Measurements from ENCODE around the gene GPR135.
A peak's percentile ranks its signal among the peaks of the same experiment; 100 is the strongest.

GPR135 gene

GRCh38 chr14:59465316-59466135 is at the start of gene GPR135:
Gene GPR135, minus strand, starts transcription at chr14:59465380. Its CDS starts 154 bp downstream, at chr14:59465226.
- no peak for DNase-seq (ENCODE audit: low read depth)

- DNase-seq (ENCODE audit: low read depth), result no peak
These were observed 46.9 kb upstream of the GPR135 start for GRCh38 chr14:59511916-59512575.

- no peak for DNase-seq (ENCODE audit: low read depth)
These were observed 45.8 kb upstream of the GPR135 start for GRCh38 chr14:59510966-59511365.

- no peak for DNase-seq (ENCODE audit: low read depth)
These were observed 44.8 kb upstream of the GPR135 start for GRCh38 chr14:59510001-59510400.

- no peak for DNase-seq (ENCODE audit: low read depth)
These were observed 43.9 kb upstream of the GPR135 start for GRCh38 chr14:59509101-59509500.

GRCh38 chr14:59507752-59508103 is 42.5 kb upstream of the GPR135 start:
- no peak for DNase-seq (ENCODE audit: low read depth)

- peak; percentile 10 for DNase-seq (ENCODE audit: low read depth)
These were observed 42.0 kb upstream of the GPR135 start for GRCh38 chr14:59507063-59507751.

- no peak for DNase-seq (ENCODE audit: low read depth)
These were observed 38.1 kb upstream of the GPR135 start for GRCh38 chr14:59503256-59503655.

- no peak for DNase-seq (ENCODE audit: low read depth)
These were observed 35.6 kb upstream of the GPR135 start for GRCh38 chr14:59500732-59501131.

- no peak for DNase-seq (ENCODE audit: low read depth)
These were observed 27.2 kb upstream of the GPR135 start for GRCh38 chr14:59492384-59492783.

GRCh38 chr14:59490756-59491155 is 25.6 kb upstream of the GPR135 start:
- DNase-seq (ENCODE audit: low read depth), result no peak

- DNase-seq (ENCODE audit: low read depth), result no peak
These were observed 19.5 kb upstream of the GPR135 start for GRCh38 chr14:59484639-59485175.

GRCh38 chr14:59483819-59484638 is 18.8 kb upstream of the GPR135 start, which contains the start of the genes JKAMP and L3HYPDH:
Gene JKAMP, plus strand, starts transcription at chr14:59484517. Its CDS starts 73 bp downstream, at chr14:59484590.
Gene L3HYPDH, minus strand, starts transcription at chr14:59484408. Its CDS starts 92 bp downstream, at chr14:59484316.
- DNase-seq (ENCODE audit: low read depth), result peak; percentile 87

- DNase-seq (ENCODE audit: low read depth), result no peak
These were observed 18.2 kb upstream of the GPR135 start for GRCh38 chr14:59483363-59483762.

GRCh38 chr14:59482541-59483331 is 17.6 kb upstream of the GPR135 start:
- peak; percentile 78 for DNase-seq (ENCODE audit: low read depth)

GRCh38 chr14:59481871-59482540 is 16.8 kb upstream of the GPR135 start:
- peak; percentile 63 for DNase-seq (ENCODE audit: low read depth)

GRCh38 chr14:59481407-59481806 is 16.2 kb upstream of the GPR135 start:
- DNase-seq (ENCODE audit: low read depth), result no peak

- DNase-seq (ENCODE audit: low read depth), result no peak
These were observed 15.0 kb upstream of the GPR135 start for GRCh38 chr14:59480166-59480565.

GRCh38 chr14:59478540-59478939 is 13.4 kb upstream of the GPR135 start:
- no peak for DNase-seq (ENCODE audit: low read depth)

- DNase-seq (ENCODE audit: low read depth), result no peak
These were observed 10.5 kb upstream of the GPR135 start for GRCh38 chr14:59475709-59476108.
